Measurements from ENCODE around the gene ATP8A2. TPM values are rescaled to one million over a fixed set of nuclear protein-coding genes. Genes with fewer than 3 reads are reported as not detected.

The ATP8A2 gene
- total and polyA plus RNA-seq, 2 of the 8 experiments (the other 6 are each of a cell fraction or from before 2014, with no cell fraction given), result 2.4 to 8.3 TPM

- Histone ChIP-seq H3K27ac (ENCODE audit: low read depth, low read length) (no peak overlapping the region), H3K18ac (ENCODE audit: extremely low read depth, low read length) (no peak overlapping the region), H2BK12ac (ENCODE audit: low read depth, low read length) (no peak overlapping the region), H3K4me3 (ENCODE audit: extremely low read depth in 1 of 4, insufficient read depth in 2 of 4, low read depth in 3 of 4, low read length in 4 of 4) (no peak overlapping the region), H4K20me1 (replicated peaks in 1 of 2; ENCODE audit: control insufficient read depth in 1 of 2, insufficient read depth in 2 of 2, low read length in 2 of 2) (no peaks in the 10 kb centered on the region), H3K9me3 (ENCODE audit: insufficient read depth in 2 of 2, low read depth in 1 of 2, low read length in 1 of 2) (peaks cover 3 to 8% of the 10 kb centered on the region in 2 experiments; a peak in 3 of 4 replicates), H3K36me3 (ENCODE audit: control insufficient read depth in 2 of 4, insufficient read depth in 4 of 4, low read length in 3 of 4) (no peaks in the 10 kb centered on the region), H2BK5ac (ENCODE audit: low read depth, low read length) (no peak overlapping the region), H3K23ac (ENCODE audit: insufficient read length) (no peak overlapping the region), H3K4me1 (replicated peaks in 1 of 4; ENCODE audit: control insufficient read depth in 3 of 4, insufficient read depth in 4 of 4, low read length in 3 of 4) (no peaks in the 10 kb centered on the region), H3K9ac (replicated peaks in 1 of 4; ENCODE audit: extremely low read depth in 1 of 4, low read depth in 3 of 4, low read length in 3 of 4) (no peak overlapping the region), H2AFZ (ENCODE audit: low read length) (no peak overlapping the region), H3K14ac (ENCODE audit: insufficient read length) (no peak overlapping the region), H2BK20ac (ENCODE audit: low read length) (no peak overlapping the region), H3K79me2 (ENCODE audit: control insufficient read depth in 1 of 2, insufficient read depth in 2 of 2, low read length in 2 of 2) (no peaks in the 10 kb centered on the region), H4K91ac (replicated peaks; ENCODE audit: insufficient read length, low read length) (no peak overlapping the region), H2AK5ac (ENCODE audit: low read depth, low read length) (no peak overlapping the region), H2BK15ac (ENCODE audit: low read length) (no peak overlapping the region), H3K23me2 (ENCODE audit: low read depth, low read length) (no peaks in the 10 kb centered on the region), H3K4me2 (ENCODE audit: insufficient read depth in 1 of 2, low read depth in 2 of 2, low read length in 2 of 2) (no peak overlapping the region), H2BK120ac (replicated peaks; ENCODE audit: low read depth, low read length) (no peak overlapping the region), H3K56ac (replicated peaks; ENCODE audit: insufficient read length, low read depth, low read length) (no peak overlapping the region), H4K5ac (ENCODE audit: insufficient read length, low read depth, low read length) (no peak overlapping the region), H4K8ac (ENCODE audit: extremely low read depth, insufficient read depth, low read length) (no peak overlapping the region), H3K79me1 (ENCODE audit: low read depth, low read length) (no peaks in the 10 kb centered on the region), H3K27me3 (replicated peaks in 1 of 4; ENCODE audit: control insufficient read depth in 3 of 4, extremely low read depth in 1 of 4, insufficient read depth in 3 of 4, low read length in 3 of 4) (no peaks in the 10 kb centered on the region), H3K4ac (replicated peaks; ENCODE audit: insufficient read length, low read depth, low read length) (no peak overlapping the region)
- ChIA-PET CTCF (ENCODE audit: partially characterized antibody) (no interaction called here), POLR2A (ENCODE audit: partially characterized antibody) (no interaction called here)
- FAIRE-seq, result no peak
- no peak for DNase-seq (ENCODE audit: low read depth in 1 of 2, low spot score in 2 of 2)
- 91% methylated on average over 1 of the region's 1 CpG; no CpG with 5 or more reads in 1 of the 2 experiments for WGBS, 2 experiments (ENCODE audit: extremely low coverage in 1 of 2, insufficient coverage in 1 of 2, insufficient read length in 1 of 2, insufficient replicate concordance in 2 of 2, low coverage in 1 of 2, low lambda C conversion rate in 2 of 2, missing lambda C conversion rate in 1 of 2)
- TF ChIP-seq BRCA1 (IDR thresholded peaks at IDR 0.05; ENCODE audit: low read depth, low read length), result no peak
- no peak for TF ChIP-seq CBX8 (IDR thresholded peaks at IDR 0.05; ENCODE audit: borderline replicate concordance, low read depth, low read length)
- no peak for TF ChIP-seq CHD1 (IDR thresholded peaks at IDR 0.05; ENCODE audit: low read depth, low read length)
- no peak for TF ChIP-seq RAD21 (IDR thresholded peaks at IDR 0.05 in 1 of 2, conservative IDR thresholded peaks at IDR 0.05 in 1 of 2; ENCODE audit: low read depth in 2 of 2, low read length in 2 of 2)
- no peak for TF ChIP-seq JUND (IDR thresholded peaks at IDR 0.05; ENCODE audit: low read length)
- TF ChIP-seq SAP30 (IDR thresholded peaks at IDR 0.05; ENCODE audit: insufficient read depth, insufficient replicate concordance, low read length), result no peak
- TF ChIP-seq ATF2 (IDR thresholded peaks at IDR 0.05; ENCODE audit: low read length), result no peak
- no peak for TF ChIP-seq HDAC6 (IDR thresholded peaks at IDR 0.05; ENCODE audit: low read depth, low read length)
- TF ChIP-seq SRF (IDR thresholded peaks at IDR 0.05; ENCODE audit: low read depth, low read length), result no peak
- TF ChIP-seq SIX5 (IDR thresholded peaks at IDR 0.05; ENCODE audit: low read depth, low read length), result no peak
- no peak for TF ChIP-seq SP4 (IDR thresholded peaks at IDR 0.05; ENCODE audit: low read length)
- TF ChIP-seq E2F6 (IDR thresholded peaks at IDR 0.05), result no peak
- no peak for TF ChIP-seq MAFK (IDR thresholded peaks at IDR 0.05; ENCODE audit: low read depth, low read length)
These were observed 136.1 kb downstream of the ATP8A2 start for GRCh38 chr13:25507841-25508240.

Data from H1 (cell line).